DND-41 (cell line): ENCODE data around the gene DNER.
"Not testable (repeated sequence)": the region's sequence is repeated elsewhere in the genome, so short reads cannot be mapped to it uniquely, and the experiment has no call there.

Source experiments
- ATAC-seq: fragments of 200-7000 bp; cut with Tn5 transposase; 3 replicates; pipeline ENCODE4 v1.9.1; 2021; ENCODE audit warnings: low read depth; ENCODE audit not compliant: insufficient read depth
- DNase-seq: peaks from one replicate; pipeline ENCODE4 v3.0.0-alpha.2; 2020
- H2AFZ ChIP-seq: 2 replicates; pipeline ENCODE4 v1.6.0; 2012; ENCODE audit warnings: low read depth, low read length
- H3K27ac ChIP-seq: 2 replicates; pipeline ENCODE4 v1.5.1; 2012; ENCODE audit warnings: low read length, inconsistent platforms
- H3K27me3 ChIP-seq: fragments of 200-600 bp; sonication (generic); 2 replicates; pipeline ENCODE4 v1.6.0; 2012; ENCODE audit warnings: low read length, mild to moderate bottlenecking, inconsistent platforms; ENCODE audit not compliant: insufficient read depth, poor library complexity
- H3K36me3 ChIP-seq: 2 replicates; pipeline ENCODE4 v1.5.1; 2012; ENCODE audit warnings: low read length, inconsistent platforms; ENCODE audit not compliant: insufficient read depth
- H3K4me1 ChIP-seq: 2 replicates; pipeline ENCODE4 v1.5.1; 2012; ENCODE audit warnings: mild to moderate bottlenecking, low read length; ENCODE audit not compliant: insufficient read depth
- H3K4me2 ChIP-seq: 2 replicates; pipeline ENCODE4 v1.6.0; 2012; ENCODE audit warnings: mild to moderate bottlenecking, moderate library complexity, low read length, inconsistent platforms; ENCODE audit not compliant: insufficient read depth
- H3K4me3 ChIP-seq, 2 experiments: fragments of 200-600 bp in 1 of 2; shearing (Covaris generic) in 1 of 2; 2 replicates each; pipeline ENCODE4 v1.5.1; 2012 to 2016; ENCODE audit warnings: inconsistent platforms in 2 of 2, low read length in 2 of 2, mild to moderate bottlenecking in 2 of 2, low read depth in 1 of 2, moderate library complexity in 1 of 2
- H3K79me2 ChIP-seq: 2 replicates; pipeline ENCODE4 v1.6.0; 2012; ENCODE audit warnings: low read length, inconsistent platforms; ENCODE audit not compliant: insufficient read depth
- H3K9ac ChIP-seq: 2 replicates; pipeline ENCODE4 v1.6.0; 2012; ENCODE audit warnings: low read depth, mild to moderate bottlenecking, inconsistent platforms, low read length, moderate library complexity
- H3K9me3 ChIP-seq: 2 replicates; pipeline ENCODE4 v1.5.1; 2012; ENCODE audit warnings: low read length, moderate library complexity, mild to moderate bottlenecking, inconsistent platforms; ENCODE audit not compliant: insufficient read depth, severe bottlenecking
- H4K20me1 ChIP-seq: 2 replicates; pipeline ENCODE4 v1.6.0; 2012; ENCODE audit warnings: low read length; ENCODE audit not compliant: insufficient read depth
- CTCF ChIP-seq: IDR thresholded peaks from 2 replicates; pipeline ENCODE4 v1.5.1; 2012; ENCODE audit warnings: borderline replicate concordance, low read length, moderate library complexity, mild to moderate bottlenecking; ENCODE audit not compliant: poor library complexity, severe bottlenecking; ENCODE audit errors: extremely low read depth
- EZH2 ChIP-seq: IDR thresholded peaks from 3 replicates; pipeline ENCODE4 v1.6.1; 2012; ENCODE audit warnings: borderline replicate concordance, low read depth, mild to moderate bottlenecking, moderate library complexity, low read length, inconsistent platforms; ENCODE audit not compliant: severe bottlenecking

Gene DNER

GRCh38 chr2:229376866-229377265 lies 337.5 kb downstream of the DNER start:
- Histone ChIP-seq H2AFZ (no peak overlapping the region), H3K27ac (no peak overlapping the region), H3K9ac (no peak overlapping the region), H3K4me2 (no peak overlapping the region), H3K79me2 (no peaks in the 10 kb centered on the region), H3K4me3 (no peak overlapping the region), H3K9me3 (no peaks in the 10 kb centered on the region), H3K27me3 (no peaks in the 10 kb centered on the region), H3K4me1 (no peaks in the 10 kb centered on the region), H4K20me1 (no peaks in the 10 kb centered on the region), H3K36me3 (no peaks in the 10 kb centered on the region)
- DNase-seq (no peak), ATAC-seq (no peak)
- TF ChIP-seq CTCF (no peak), EZH2 (no peak)

GRCh38 chr2:229375251-229375650 lies 339.1 kb downstream of the DNER start:
- no peak overlapping the region for H3K9ac ChIP-seq
- no peak for TF ChIP-seq CTCF
- no peak for TF ChIP-seq EZH2
- H3K79me2 ChIP-seq, result no peaks in the 10 kb centered on the region
- no peaks in the 10 kb centered on the region for H4K20me1 ChIP-seq
- DNase-seq (no peak), ATAC-seq (no peak)
- no peak overlapping the region for H3K4me3 ChIP-seq
- no peaks in the 10 kb centered on the region for H3K36me3 ChIP-seq
- no peak overlapping the region for H2AFZ ChIP-seq
- H3K9me3 ChIP-seq, result no peaks in the 10 kb centered on the region
- H3K27ac ChIP-seq, result no peak overlapping the region
- H3K27me3 ChIP-seq, result no peaks in the 10 kb centered on the region
- no peaks in the 10 kb centered on the region for H3K4me1 ChIP-seq
- no peak overlapping the region for H3K4me2 ChIP-seq

DNA sequence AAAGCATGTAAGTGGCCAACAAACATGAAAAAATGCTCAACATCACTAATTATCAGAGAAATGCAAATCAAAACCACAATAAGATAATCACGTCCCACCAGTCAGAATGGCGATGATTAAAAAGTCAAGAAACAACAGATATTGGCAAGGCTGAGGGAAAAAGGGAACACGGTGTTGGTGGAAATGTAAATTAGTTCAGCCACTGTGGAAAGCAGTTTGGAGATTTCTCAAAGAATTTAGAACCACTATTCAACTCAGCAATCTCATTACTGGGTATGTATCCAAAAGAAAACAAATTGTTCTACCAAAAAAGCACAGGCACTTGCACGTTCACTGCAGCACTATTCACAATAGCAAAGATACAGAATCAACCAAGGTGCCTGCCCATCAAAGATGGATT lies 341.0 kb downstream of the DNER start:
- not testable (repeated sequence) for H3K4me2 ChIP-seq, H3K36me3 ChIP-seq, H3K79me2 ChIP-seq, H3K27me3 ChIP-seq, H4K20me1 ChIP-seq, H2AFZ ChIP-seq, H3K4me3 ChIP-seq, H3K9ac ChIP-seq, H3K4me1 ChIP-seq, ATAC-seq, H3K27ac ChIP-seq, H3K9me3 ChIP-seq, DNase-seq

GRCh38 chr2:229372207-229372606 lies 342.1 kb downstream of the DNER start:
- no peak for ATAC-seq
- H3K4me1 ChIP-seq, result no peaks in the 10 kb centered on the region
- H4K20me1 ChIP-seq, result no peaks in the 10 kb centered on the region
- H3K27me3 ChIP-seq, result no peaks in the 10 kb centered on the region
- H3K4me2 ChIP-seq, result no peak overlapping the region
- no peak overlapping the region for H3K4me3 ChIP-seq
- H3K9me3 ChIP-seq, result no peaks in the 10 kb centered on the region
- no peak overlapping the region for H3K27ac ChIP-seq
- no peaks in the 10 kb centered on the region for H3K79me2 ChIP-seq
- TF ChIP-seq EZH2 (no peak), CTCF (no peak)
- no peak overlapping the region for H2AFZ ChIP-seq
- H3K36me3 ChIP-seq, result no peaks in the 10 kb centered on the region
- H3K9ac ChIP-seq, result no peak overlapping the region
- DNase-seq, result no peak
